Cerebellar cortex (tissue), 1 donor: ENCODE results near the gene NARS2.
"Not testable (repeated sequence)": the region's sequence is repeated elsewhere in the genome, so short reads cannot be mapped to it uniquely, and the experiment has no call there.

Experiments
- DNase-seq: peaks from one replicate; pipeline ENCODE4 v3.0.0-alpha.2; 2015; ENCODE audit warnings: low spot score

Gene NARS2, protein sequence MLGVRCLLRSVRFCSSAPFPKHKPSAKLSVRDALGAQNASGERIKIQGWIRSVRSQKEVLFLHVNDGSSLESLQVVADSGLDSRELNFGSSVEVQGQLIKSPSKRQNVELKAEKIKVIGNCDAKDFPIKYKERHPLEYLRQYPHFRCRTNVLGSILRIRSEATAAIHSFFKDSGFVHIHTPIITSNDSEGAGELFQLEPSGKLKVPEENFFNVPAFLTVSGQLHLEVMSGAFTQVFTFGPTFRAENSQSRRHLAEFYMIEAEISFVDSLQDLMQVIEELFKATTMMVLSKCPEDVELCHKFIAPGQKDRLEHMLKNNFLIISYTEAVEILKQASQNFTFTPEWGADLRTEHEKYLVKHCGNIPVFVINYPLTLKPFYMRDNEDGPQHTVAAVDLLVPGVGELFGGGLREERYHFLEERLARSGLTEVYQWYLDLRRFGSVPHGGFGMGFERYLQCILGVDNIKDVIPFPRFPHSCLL

GRCh38 chr11:78574386-78575381 lies at the start of gene NARS2:
Gene NARS2 (minus strand): TSS chr11:78574864. CDS start chr11:78574488, 376 bp downstream.
- DNase-seq: peak; percentile 98

DNA sequence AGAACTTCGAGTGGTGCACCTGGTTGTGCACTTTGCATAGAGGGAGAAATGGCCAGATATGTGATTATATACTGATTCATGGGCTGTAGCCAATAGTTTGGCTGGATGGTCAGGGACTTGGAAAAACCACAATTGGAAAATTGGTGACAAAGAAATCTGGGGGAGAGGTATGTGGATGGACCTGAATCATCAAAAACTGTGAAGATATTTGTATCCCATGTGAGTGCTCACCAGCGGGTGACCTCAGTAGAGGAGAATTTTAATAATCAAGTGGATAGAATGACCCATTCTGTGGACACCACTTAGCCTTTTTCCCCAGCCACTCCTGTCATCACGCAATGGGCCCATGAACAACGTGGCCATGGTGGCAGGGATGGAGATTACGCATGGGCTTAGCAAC lies 48.0 kb upstream of the NARS2 start:
- no peak for DNase-seq

DNA sequence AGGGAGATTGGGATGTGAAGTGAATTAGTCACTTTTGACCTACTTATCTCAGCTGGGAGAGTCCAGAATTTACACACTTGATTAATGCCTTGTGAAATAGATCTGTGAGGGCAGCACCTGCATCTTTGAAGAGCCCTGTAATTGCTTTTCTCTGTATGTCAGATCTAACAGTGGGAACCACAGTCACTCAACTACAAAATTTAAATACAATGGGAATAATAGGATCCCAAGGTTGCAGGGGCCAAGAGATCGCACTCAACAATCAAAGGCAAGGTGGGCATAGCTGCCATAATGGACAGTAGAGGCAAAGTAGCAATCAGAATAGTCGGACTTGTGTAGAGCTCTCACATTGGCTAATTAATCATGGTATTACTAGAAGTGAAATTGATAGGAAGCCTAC lies 45.5 kb upstream of the NARS2 start:
- no peak for DNase-seq

DNA sequence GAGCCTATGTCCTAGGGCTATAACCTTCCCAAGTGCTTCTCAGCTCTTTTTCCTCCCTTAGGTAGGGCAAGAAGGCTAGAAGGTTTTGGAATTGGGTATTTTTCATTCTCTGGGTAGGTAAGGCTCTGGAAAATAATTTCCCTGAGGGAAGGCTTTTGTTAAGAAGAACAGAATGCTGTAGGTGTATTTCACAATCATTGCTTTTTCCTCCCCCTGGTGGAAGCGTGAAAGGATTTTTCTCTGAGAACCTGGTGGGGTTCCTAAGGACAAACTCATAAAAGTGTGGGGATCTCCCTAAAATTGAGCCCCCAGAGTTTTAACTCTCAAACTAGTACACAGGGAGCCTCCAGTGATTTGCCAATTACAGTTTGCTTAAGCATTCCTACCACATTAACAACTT lies 41.1 kb upstream of the NARS2 start:
- DNase-seq: no peak

- DNase-seq: no peak
Observed at GRCh38 chr11:78613378-78613813, 38.7 kb upstream of the NARS2 start.

GRCh38 chr11:78612721-78613377 lies 38.2 kb upstream of the NARS2 start:
- no peak for DNase-seq

- not testable (repeated sequence) for DNase-seq
Observed at GRCh38 chr11:78609321-78609720, 34.7 kb upstream of the NARS2 start.

GRCh38 chr11:78607696-78608095 lies 33.0 kb upstream of the NARS2 start:
- no peak for DNase-seq

GRCh38 chr11:78606667-78607066 lies 32.0 kb upstream of the NARS2 start:
- no peak for DNase-seq

DNA sequence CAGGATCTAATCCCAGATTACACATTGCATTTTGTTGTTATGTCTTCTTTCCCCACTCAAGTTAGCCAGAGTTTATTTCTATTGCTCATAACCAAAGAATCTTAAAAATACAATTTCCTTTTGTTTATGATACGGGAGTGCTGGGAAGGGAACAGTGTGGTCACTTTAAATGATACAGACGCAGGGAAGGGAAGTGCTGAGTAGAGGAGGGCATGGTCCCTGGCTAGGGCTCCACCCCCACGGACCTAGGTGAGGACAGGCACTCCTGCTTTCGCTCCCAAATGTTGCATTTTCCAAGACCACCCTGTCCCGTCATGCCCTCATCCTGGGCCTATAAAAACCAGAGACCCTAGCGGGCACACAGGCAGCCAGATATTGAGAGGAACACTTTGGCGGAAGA lies 30.6 kb upstream of the NARS2 start:
- no peak for DNase-seq

- no peak for DNase-seq
Observed at GRCh38 chr11:78603792-78604191, 29.1 kb upstream of the NARS2 start.

- DNase-seq: not testable (repeated sequence)
Observed at GRCh38 chr11:78602771-78603170, 28.1 kb upstream of the NARS2 start.

GRCh38 chr11:78601066-78601465 lies 26.4 kb upstream of the NARS2 start:
- not testable (repeated sequence) for DNase-seq

DNA sequence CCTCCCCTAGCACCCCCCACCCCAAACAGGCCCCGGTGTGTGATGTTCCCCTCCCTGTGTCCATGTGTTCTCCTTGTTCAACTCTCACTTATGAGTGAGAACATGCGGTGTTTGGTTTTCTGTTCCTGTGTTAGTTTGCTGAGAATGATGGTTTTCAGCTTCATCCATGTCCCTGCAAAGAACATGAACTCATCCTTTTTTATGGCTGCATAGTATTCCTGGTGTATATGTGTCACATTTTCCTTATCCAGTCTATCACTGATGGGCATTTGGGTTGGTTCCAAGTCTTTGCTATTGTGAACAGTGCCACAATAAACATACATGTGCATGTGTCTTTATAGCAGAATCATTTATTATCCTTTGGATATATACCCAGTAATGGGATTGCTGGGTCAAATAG lies 22.9 kb upstream of the NARS2 start:
- not testable (repeated sequence) for DNase-seq

DNA sequence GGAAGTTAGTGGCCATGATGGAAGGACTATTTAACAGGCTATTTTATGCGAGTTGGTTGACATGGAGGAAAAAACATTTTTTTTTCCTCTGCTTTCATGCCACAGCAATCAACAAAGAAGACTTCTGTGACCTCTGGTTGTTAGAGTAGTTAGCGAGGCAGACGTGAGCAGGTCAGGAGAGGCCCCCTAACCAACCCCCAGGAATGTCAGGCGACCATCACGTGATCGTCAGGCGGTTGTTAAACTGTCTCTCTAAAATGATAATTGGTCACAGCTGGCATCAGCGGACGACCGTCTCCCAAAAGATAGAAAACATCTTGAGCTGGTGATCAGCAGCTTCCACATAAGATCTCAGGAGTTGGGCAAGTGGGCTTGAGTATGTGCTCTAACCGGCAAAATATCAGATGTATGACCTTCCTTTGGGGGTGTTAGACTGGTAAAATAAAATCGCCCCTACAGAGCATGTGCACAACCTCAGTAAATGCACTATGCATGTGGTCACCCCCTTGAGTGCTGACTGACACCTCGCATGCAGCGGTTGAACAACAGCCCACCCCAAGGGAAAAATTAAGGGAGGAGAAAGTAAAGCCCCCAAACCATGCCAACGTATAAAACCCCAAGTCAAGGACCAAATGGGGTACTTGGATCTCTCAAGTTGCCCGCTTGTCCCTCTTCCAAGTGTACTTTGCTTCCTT lies 20.9 kb upstream of the NARS2 start:
- DNase-seq: no peak

- DNase-seq: peak; percentile 10
Observed at GRCh38 chr11:78594814-78595213, 20.1 kb upstream of the NARS2 start.

- no peak for DNase-seq
Observed at GRCh38 chr11:78588517-78588916, 13.9 kb upstream of the NARS2 start.

DNA sequence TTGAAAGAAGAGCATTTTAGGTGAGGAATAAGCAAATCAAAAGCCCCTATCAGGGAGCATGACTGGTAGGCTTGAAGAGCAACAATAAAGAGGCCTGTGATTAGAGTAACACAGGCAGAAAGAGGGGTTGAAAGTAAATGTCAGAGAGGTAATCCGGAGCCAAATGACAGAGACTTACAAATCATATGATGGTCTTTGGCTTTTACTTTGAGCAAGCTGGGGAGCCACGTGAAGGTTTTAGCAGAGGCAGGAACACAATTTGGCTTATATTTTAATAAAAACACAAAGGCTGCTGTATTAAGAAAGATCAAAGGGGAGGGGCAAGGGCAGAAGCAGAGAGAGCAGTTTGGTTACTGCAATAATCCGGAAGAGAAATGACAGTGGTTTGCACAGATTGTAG lies 12.8 kb upstream of the NARS2 start:
- DNase-seq: no peak

DNA sequence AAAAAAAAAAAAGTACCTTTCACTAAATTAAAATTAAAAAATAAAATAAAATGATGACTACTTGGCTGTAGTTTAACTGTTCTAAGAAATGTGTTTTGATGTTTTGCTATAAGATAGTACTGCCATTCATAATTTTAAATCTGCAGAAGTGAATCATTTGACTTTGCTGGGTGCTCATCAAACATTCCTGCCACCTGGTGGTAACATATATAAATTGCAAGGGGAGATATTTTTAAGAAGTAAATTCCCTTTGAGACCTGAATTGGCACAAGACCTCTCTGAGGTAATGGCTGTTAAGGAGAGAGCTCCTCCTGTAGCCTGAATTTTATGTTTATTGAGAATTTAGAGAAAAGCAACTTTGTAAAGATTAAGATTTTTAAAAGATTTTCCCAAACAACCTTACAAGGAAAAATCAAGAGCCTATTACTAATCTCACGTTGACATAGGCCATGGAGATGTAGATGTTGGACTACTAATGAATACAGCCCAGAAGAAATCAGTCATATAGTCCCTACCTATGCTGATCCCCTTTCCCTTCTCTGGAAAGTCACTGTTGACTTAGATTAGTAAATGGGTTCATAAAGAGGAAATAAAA lies 11.9 kb upstream of the NARS2 start:
- no peak for DNase-seq

DNA sequence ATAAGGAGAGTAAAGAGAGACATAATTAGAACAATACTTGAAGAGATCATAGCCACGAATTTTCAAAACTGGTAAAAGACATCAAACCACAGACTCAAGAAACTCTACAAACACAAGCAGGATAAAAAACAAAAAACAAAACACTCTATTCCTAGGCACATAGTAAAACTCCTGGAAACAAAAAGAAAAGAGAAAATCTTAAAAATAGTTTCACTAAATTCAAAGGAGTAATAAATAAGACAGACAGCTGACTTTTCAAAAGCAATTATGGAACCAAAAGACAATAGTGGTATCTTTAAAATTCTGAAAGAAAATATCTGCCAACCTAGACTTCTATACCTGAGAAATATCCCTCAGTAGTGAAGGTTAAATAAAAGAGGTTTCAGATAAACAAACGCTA lies 9.2 kb upstream of the NARS2 start:
- no peak for DNase-seq

GRCh38 chr11:78577495-78577894 lies 2.8 kb upstream of the NARS2 start:
- no peak for DNase-seq
